ENCODE measurements around the gene NTSR1.

DNA sequence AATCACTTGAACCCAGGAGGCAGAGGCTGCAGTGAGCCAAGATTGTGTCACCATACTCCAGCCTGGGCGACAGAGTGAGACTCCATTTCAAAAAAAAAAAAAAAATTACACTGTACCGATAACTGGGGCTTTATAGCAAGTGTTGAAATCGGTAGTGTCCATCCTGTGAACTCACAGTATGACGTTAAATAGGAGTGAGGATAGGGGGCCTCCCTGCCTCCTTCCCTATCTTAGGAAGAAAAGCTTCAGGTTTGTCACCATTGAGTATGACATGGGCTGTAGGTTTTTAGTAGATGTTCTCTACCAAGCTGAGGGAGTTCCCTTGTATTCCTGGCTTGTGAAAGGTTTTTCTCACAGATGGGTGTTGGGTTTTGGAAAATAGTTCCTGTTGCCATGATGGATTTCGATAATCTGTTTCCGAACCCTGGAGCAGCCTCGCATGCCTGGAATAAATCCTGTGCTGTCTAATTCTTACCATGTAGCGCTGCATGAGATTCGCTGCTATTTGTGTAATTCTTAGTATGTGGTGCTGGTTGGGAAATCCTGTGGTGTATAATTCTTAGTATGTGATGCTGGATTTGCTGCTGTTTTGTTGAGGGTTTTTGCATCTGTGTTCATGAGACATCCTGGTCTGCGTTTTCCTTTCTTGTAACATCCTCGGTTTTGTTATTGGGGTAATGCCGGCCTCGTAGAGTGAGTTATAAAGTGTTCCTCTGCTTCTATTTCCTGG lies 23.6 kb downstream of the NTSR1 start:
- TF ChIP-seq YY1 (IDR thresholded peaks at IDR 0.05; ENCODE audit: insufficient read depth, insufficient read length) (no peak), SUZ12 (IDR thresholded peaks at IDR 0.05; ENCODE audit: extremely low read depth, insufficient read depth, insufficient read length) (no peak)

All from NT2/D1 (cell line).